HFF-Myc (cell line): Measurements from ENCODE around the gene ANKS1B.

Experiments used
- DNase-seq: peaks from one replicate; pipeline ENCODE4 v3.0.0-alpha.2; 2011; ENCODE audit warnings: low read depth; ENCODE audit errors: extremely low read depth
- H3K4me3 ChIP-seq: replicated peaks from 2 replicates; pipeline ENCODE4 v1.5.1; 2011; ENCODE audit warnings: low read depth, mild to moderate bottlenecking, control low read depth, low read length
- TF ChIP-seq, protein P1 (sequence below): IDR thresholded peaks from 2 replicates; pipeline ENCODE4 v1.5.1; 2012; ENCODE audit warnings: mild to moderate bottlenecking, low read depth, low read length, control low read depth; ENCODE audit errors: missing control alignments

ANKS1B gene

DNA sequence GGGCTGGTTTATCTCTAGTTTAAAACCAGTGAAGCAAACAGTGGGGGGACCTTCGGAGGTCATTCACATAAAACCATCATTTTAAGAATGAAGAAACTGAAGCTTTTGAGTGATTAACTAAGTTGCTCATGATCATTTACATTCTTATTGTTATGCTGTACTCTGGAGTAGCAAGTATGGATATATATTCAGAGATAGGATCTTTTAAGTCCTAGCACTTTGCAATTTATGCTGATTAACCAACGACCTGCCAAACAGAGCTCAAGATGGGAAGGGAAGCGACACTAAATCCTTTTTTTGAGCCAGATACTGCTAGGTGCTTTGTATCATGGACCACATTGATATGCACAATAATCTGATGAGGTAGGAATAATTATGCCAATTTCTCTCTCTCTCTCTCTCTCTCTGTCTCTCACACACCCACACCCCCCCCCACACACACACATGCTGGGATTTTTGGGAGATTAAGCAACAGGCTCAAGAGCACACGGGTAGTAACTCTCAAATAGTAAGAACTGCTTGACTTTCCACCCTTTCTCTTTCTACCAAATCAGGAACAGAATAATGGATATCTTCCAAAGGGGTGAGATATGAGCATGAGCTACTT, 1036.3 kb downstream of the ANKS1B start:
- no peak overlapping the region for H3K4me3 ChIP-seq
- DNase-seq: no peak
- TF ChIP-seq, protein P1, sequence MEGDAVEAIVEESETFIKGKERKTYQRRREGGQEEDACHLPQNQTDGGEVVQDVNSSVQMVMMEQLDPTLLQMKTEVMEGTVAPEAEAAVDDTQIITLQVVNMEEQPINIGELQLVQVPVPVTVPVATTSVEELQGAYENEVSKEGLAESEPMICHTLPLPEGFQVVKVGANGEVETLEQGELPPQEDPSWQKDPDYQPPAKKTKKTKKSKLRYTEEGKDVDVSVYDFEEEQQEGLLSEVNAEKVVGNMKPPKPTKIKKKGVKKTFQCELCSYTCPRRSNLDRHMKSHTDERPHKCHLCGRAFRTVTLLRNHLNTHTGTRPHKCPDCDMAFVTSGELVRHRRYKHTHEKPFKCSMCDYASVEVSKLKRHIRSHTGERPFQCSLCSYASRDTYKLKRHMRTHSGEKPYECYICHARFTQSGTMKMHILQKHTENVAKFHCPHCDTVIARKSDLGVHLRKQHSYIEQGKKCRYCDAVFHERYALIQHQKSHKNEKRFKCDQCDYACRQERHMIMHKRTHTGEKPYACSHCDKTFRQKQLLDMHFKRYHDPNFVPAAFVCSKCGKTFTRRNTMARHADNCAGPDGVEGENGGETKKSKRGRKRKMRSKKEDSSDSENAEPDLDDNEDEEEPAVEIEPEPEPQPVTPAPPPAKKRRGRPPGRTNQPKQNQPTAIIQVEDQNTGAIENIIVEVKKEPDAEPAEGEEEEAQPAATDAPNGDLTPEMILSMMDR: no peak

DNA sequence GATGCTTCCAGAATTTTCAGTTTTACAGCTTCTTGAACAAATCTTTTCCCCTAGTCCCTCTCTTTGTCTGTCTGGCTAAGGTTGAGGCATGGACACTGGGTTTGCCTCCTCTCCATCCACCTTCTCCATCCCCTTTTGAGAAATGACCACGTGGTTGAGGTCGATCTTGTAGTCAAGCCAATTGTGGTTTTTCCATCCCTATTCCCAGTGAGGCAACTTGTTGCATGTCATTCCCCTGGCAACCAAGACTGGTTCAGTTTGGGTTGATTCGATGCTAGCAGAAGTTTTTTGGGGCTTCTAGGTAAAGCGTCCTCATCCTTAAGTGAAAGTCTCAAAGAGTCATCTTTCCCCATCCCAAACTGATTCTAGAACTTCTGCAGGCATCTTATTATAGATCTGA, 1038.9 kb downstream of the ANKS1B start:
- no peak for DNase-seq
- TF ChIP-seq, protein P1: no peak
- no peak overlapping the region for H3K4me3 ChIP-seq

DNA sequence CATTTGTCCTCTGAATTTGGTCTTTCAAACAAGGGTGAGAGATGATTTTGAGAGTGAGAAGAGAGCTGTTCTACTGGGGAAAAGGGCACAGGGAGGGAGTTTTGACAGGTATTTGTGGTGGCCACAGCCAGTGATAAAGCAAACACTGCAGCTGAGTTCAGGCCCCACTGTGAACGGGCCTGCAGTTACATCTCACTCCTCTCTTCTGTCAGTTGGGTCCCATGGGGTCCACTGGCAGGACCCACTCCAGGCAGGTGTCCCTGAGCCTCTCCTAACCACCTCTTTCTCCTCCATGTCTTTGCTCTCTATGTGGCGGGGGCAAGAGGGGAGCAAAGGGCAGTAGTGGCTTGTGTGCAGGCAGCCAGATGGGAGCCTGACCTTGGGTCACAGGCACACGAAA, 1044.8 kb downstream of the ANKS1B start:
- TF ChIP-seq, protein P1: no peak
- no peak for DNase-seq
- no peak overlapping the region for H3K4me3 ChIP-seq

DNA sequence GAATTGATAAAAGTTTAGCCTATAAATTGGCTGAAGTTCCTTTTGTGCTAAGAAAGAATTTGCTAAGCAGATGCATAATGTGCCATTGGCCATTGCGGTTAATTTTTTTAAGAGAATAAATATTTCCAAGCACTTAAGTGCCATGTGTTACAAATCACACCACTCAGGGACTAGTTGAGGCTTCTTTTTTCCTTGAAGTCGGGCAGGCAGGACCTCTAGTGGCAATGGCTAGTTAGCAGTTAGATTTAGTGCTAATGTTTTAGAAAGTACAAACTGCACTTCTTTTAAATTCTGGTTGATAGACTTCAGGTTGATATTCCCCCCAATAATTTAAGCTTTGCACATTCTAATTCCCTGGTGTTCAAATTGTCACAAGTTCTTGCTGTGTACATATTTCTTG, 1045.4 kb downstream of the ANKS1B start:
- DNase-seq: peak; percentile 2
- TF ChIP-seq, protein P1: peak; percentile 36
- no peak overlapping the region for H3K4me3 ChIP-seq

DNA sequence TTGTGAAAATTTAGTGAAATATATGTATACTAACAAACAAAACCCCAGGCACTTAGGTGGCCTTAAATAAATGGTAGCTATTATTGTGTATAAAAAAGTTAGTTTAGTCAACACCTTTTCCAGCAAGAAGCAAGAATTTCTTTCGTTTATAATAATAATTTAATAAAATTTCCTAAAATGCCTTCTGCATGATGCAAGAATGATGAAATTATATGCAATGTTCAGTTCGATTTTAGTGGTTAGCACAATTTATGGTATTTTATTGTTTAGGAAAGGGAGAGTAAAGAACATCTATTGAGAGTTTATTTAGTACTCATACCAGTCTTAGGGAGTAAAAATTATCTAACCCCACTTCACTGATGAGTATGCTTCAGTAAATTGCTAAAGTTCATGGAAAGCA, 1048.9 kb downstream of the ANKS1B start:
- no peak overlapping the region for H3K4me3 ChIP-seq
- DNase-seq: no peak
- TF ChIP-seq, protein P1: no peak

DNA sequence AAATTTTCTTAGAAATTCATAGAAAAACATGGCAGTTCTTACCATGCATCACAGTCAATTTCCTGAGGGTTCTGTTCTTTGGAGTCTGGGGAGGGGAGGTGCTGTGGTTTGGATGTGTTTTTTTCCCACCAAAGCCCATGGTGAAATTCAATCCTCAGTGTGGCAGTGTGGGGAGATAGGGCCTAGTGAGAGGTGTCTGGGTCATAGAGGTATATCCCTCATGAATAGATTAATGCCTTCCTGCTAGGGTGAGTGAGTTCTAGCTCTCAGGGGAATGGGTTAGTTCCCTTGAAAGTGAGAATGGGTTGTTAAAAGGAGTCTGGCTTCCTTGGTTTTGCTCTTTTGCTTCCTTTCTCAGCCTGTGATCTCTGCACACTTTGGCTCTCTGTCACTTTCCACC, 1061.9 kb downstream of the ANKS1B start:
- TF ChIP-seq, protein P1: no peak
- no peak overlapping the region for H3K4me3 ChIP-seq
- DNase-seq: no peak

DNA sequence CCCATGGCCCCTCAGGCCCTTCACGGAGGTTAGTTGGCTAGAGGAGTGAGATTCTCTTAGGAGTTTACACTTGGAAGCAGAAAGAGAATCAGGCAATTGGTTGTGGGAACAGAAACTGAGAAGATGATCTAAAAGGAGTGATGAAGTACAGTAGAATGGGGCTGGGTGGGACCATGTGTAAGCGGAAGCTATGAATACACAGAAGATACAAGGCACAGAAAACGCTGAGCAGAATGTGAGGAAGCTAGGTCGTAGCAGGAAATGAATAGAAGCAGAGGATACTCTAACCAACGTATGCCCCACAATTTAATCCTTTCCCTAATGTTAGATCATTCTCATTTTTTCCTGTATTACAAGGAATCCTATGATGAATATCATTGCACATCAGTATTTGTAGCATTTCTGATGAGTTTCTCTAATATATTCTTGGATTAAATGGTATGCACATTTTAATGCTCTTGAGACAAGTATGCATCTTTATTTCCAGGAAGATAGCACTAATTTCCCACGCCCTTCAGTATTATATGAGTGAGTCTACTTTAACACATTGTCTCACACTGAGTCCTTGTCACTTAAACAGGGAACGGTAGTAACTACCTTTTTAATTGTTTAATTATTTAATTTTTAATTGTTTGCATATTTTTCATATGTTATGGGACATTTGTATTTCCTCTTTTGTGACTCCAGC, 1066.4 kb downstream of the ANKS1B start:
- DNase-seq: no peak
- TF ChIP-seq, protein P1: no peak
- no peak overlapping the region for H3K4me3 ChIP-seq
